Heart left ventricle (tissue), 13 donors: ENCODE data around the gene DNAH1.

Experiments used
- CTCF ChIP-seq, 12 donors: fragments of 200-600 bp; sonication (generic) in 4 of 12; IDR thresholded peaks; one replicate each; pipeline versions ENCODE4 v1.5.0 to v1.8.0; 2018 to 2022; ENCODE audit warnings: antibody characterized with exemption in 12 of 12, mild to moderate bottlenecking in 5 of 12
- POLR2A ChIP-seq, 2 donors: fragments of 450-650 bp; IDR thresholded peaks; one replicate each; pipeline ENCODE4 v1.6.1; 2017; ENCODE audit warnings: antibody characterized with exemption in 2 of 2, mild to moderate bottlenecking in 2 of 2, moderate library complexity in 2 of 2
- donor health status: ischemic (EF 13 %, LVEDD 7.1; RV severe dilation, severe dysfunction).
- donor health status: DM: no; HTN: yes; CAD: no.
- donor health status: DM: no; HTN: no; CAD: no.
- donor health status: ischemic (EF 25% LVEDD 6.9; RV normal size, moderate dysfunction).
- donor health status: ischemic (EF 25% LVEDD 5.7; RV mildly dilated, moderate dysfunction).
- donor health status: ischemic (EF 35%, LVEDD 5.7; RV mildly dilated, moderate dysfunction).
- donor health status: nonischemic (EF 11% LVEDD 7.7; RV severe dilation, severe dysfunction).
- donor health status: DM: yes; HTN: yes; CAD: no.
- donor health status: PGD.
- donor health status: ischemic (EF 29% LVEDD 5.4; RV normal size, mild dysfunction).
- donor health status: nonischemic (EF 23%, LVEDD 6.1; RV moderate dilation, normal function).

- TF ChIP-seq CTCF (IDR thresholded peaks at IDR 0.05) (no peak), POLR2A (IDR thresholded peaks at IDR 0.05) (no peak)
These were observed 12.5 kb downstream of the DNAH1 start for GRCh38 chr3:52328536-52329080.
